Loucy (cell line): ENCODE data around the gene ARMC9.

Experiments
- CTCF ChIP-seq: fragments of 200-600 bp; sonication (generic); conservative IDR thresholded peaks from 2 replicates; pipeline ENCODE4 v1.5.1; 2014; ENCODE audit warnings: mild to moderate bottlenecking, antibody characterized with exemption, low read length
- EZH2phosphoT487 ChIP-seq: fragments of 200-600 bp; IDR thresholded peaks from 2 replicates; pipeline ENCODE4 v1.6.1; 2018; ENCODE audit warnings: antibody characterized with exemption, mild to moderate bottlenecking, moderate library complexity, borderline replicate concordance

- no peak for TF ChIP-seq CTCF
- TF ChIP-seq EZH2phosphoT487 = no peak
Observed at GRCh38 chr2:231411237-231411636, 212.8 kb downstream of the ARMC9 start.
